ENCODE data around the gene MTHFD2. TPM values are rescaled to one million over a fixed set of nuclear protein-coding genes. Genes with fewer than 3 reads are reported as not detected.
"Not testable (repeated sequence)": the region's sequence is repeated elsewhere in the genome, so short reads cannot be mapped to it uniquely, and the experiment has no call there.

MTHFD2 gene
- total RNA-seq, 5 donors from 2014 or later (not counting 1 experiment from before 2014, with no cell fraction given): 26.3 to 59.3 (median 47.9) TPM

DNA sequence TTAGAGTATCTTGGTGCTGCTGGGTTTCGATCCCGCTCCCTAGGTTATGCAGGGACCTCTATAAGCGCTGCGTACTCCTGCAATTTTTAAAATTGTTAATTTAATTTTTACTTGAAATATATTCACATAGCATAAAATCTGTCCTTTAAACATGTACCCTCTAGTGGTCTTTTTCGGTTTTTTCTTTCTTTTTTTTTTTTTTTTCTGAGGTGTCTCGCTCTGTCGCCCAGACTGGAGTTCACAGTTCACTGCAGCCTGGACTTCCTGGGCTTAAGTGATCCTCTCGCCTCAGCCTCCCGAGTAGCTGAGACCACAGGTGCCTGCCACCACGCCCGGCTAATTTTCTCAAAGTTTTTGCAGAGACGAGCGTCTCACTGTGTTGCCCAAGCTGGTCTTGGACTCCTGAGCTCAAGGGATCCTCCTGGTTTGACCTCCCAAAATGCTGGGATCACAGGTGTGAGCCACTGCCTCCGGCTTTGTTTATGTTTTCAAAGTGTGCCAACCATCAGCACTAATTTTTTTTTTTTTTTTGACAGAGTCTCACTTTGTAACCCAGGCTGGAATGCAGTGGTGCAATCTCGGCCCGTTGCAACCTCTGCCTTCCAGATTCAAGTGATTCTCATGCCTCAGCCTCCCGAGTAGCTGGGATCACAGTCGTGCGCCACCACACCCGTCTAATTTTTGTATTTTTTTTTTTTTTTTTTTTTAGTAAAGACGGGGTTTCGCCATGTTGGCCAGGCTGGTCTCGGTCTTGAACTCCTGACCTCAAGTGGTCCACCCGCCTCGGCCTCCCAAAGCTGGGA, 19.2 kb upstream of the MTHFD2 start:
- no peaks in the 10 kb centered on the region for H3K27me3 ChIP-seq (replicated peaks in 1 of 2; ENCODE audit: control insufficient read depth in 2 of 2, extremely low read depth in 1 of 2, insufficient read depth in 2 of 2, low read length in 1 of 2)
- CTCF ChIA-PET: interaction anchor here (0.7 to 2.6 kb wide), 24 partner anchors 12 to 774 kb away, joined by 3 to 27 read pairs (median 5); partner anchors contain the start of genes MTHFD2 (in 1 of the 2), STAMBP (in 1 of the 2) and TPRKB (in 1 of the 2)
- H3K4me3 ChIP-seq (ENCODE audit: control insufficient read depth in 1 of 2, extremely low read depth in 1 of 2, low read length in 1 of 2): peak overlapping the region; percentile 76 to 89

GRCh38 chr2:74181739-74182138, 16.7 kb upstream of the MTHFD2 start:
- 37% methylated on average over 5 of the region's 7 CpGs for WGBS (ENCODE audit: insufficient coverage)
- Histone ChIP-seq H3K9me3 (no peaks in the 10 kb centered on the region), H3K4me1 (ENCODE audit: control insufficient read depth in 1 of 2, extremely low read depth in 1 of 2, insufficient read depth in 2 of 2, low read length in 2 of 2) (peaks cover 4 to 16% of the 10 kb centered on the region in 2 experiments), H3K27ac (ENCODE audit: low read length) (no peak overlapping the region), H3K36me3 (ENCODE audit: control insufficient read depth in 2 of 2, extremely low read depth in 1 of 2, insufficient read depth in 1 of 2, low read length in 1 of 2) (no peaks in the 10 kb centered on the region), H3K27me3 (replicated peaks in 1 of 2; ENCODE audit: control insufficient read depth in 2 of 2, extremely low read depth in 1 of 2, insufficient read depth in 2 of 2, low read length in 1 of 2) (no peaks in the 10 kb centered on the region), H3K4me3 (ENCODE audit: control insufficient read depth in 1 of 2, extremely low read depth in 1 of 2, low read length in 1 of 2) (no peak overlapping the region)
- no peaks in the 10 kb centered on the region for H3K9me3 Mint-ChIP-seq
- no peaks in the 10 kb centered on the region for H3K27me3 Mint-ChIP-seq
- H3K4me1 Mint-ChIP-seq: peaks cover 13 to 18% (median 17%) of the 10 kb centered on the region in 3 donors
- CTCF ChIA-PET: interaction anchor here in 1 of 2 donors (0.6 to 0.9 kb wide), 3 partner anchors 24 to 758 kb away, joined by 3 to 4 read pairs (median 3); no protein-coding TSS in a partner anchor
- peaks cover 2% of the 10 kb centered on the region for H3K36me3 Mint-ChIP-seq
- ATAC-seq (replicated peaks in 1 of 4): no peak
- no peak overlapping the region for H3K27ac Mint-ChIP-seq
- POLR2A ChIA-PET: interaction anchor here (0.5 to 0.6 kb wide), 3 partner anchors 10 to 292 kb away, joined by 3 to 4 read pairs (median 3); no protein-coding TSS in a partner anchor
- peak in 3 of 35 experiments; percentile 10 to 55 (median 21) for DNase-seq
- H3K4me3 Mint-ChIP-seq: no peak overlapping the region

More for the DNA sequence above, 19.2 kb upstream of the MTHFD2 start:
- peak in 2 of 4 experiments; percentile 7 to 39 for ATAC-seq (replicated peaks in 1 of 4)
- H3K27me3 Mint-ChIP-seq: no peaks in the 10 kb centered on the region
- H3K9me3 Mint-ChIP-seq: no peaks in the 10 kb centered on the region
- Histone ChIP-seq H3K36me3 (ENCODE audit: control insufficient read depth in 2 of 2, extremely low read depth in 1 of 2, insufficient read depth in 1 of 2, low read length in 1 of 2) (peaks cover 0 to 3% of the 10 kb centered on the region in 2 donors), H3K27ac (ENCODE audit: low read length) (peak overlapping the region; percentile 49), H3K4me1 (ENCODE audit: control insufficient read depth in 1 of 2, extremely low read depth in 1 of 2, insufficient read depth in 2 of 2, low read length in 2 of 2) (peaks cover 15 to 26% of the 10 kb centered on the region in 2 experiments), H3K9me3 (no peaks in the 10 kb centered on the region)
- H3K4me3 Mint-ChIP-seq: peak overlapping the region; percentile 85 to 89 (median 88)
- 32% methylated on average over 11 of the region's 25 CpGs for WGBS (ENCODE audit: insufficient coverage)
- DNase-seq: peak in 2 of 35 experiments; percentile 1 to 9
- POLR2A ChIA-PET: interaction anchor here (0.6 to 1.4 kb wide), 14 partner anchors 10 to 879 kb away, joined by 3 to 8 read pairs (median 4); partner anchors contain the start of gene STAMBP (in 2 of the 2)
- H3K4me1 Mint-ChIP-seq: peaks cover 32 to 42% (median 35%) of the 10 kb centered on the region in 3 donors
- H3K36me3 Mint-ChIP-seq: peaks cover 3% of the 10 kb centered on the region
- H3K27ac Mint-ChIP-seq: peak overlapping the region; percentile 87 to 95

DNA sequence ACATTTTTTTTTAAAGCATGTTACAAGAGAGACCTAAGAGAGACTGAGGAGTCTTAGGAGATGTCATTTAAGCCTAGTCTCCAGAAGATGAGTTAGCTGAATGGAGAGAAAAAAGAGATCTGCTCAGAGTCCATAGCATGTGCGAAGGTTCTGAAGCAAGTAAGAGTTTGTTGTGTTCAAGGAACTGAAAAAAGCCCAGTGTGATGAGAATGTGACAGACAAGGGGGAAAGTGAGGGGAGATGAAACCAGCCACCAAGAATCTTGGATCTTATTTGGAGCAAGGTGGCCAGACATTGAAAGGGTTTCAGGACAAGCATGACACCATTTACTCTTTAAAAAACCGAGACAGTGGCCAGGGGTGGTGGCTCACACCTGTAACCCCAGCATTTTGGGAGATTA, 14.5 kb upstream of the MTHFD2 start:
- peaks cover 6 to 12% (median 6%) of the 10 kb centered on the region in 3 donors for H3K4me1 Mint-ChIP-seq
- H3K4me3 Mint-ChIP-seq: no peak overlapping the region
- Histone ChIP-seq H3K9me3 (no peaks in the 10 kb centered on the region), H3K4me3 (ENCODE audit: control insufficient read depth in 1 of 2, extremely low read depth in 1 of 2, low read length in 1 of 2) (no peak overlapping the region), H3K36me3 (ENCODE audit: control insufficient read depth in 2 of 2, extremely low read depth in 1 of 2, insufficient read depth in 1 of 2, low read length in 1 of 2) (no peaks in the 10 kb centered on the region), H3K27me3 (replicated peaks in 1 of 2; ENCODE audit: control insufficient read depth in 2 of 2, extremely low read depth in 1 of 2, insufficient read depth in 2 of 2, low read length in 1 of 2) (no peaks in the 10 kb centered on the region), H3K27ac (ENCODE audit: low read length) (no peak overlapping the region), H3K4me1 (ENCODE audit: control insufficient read depth in 1 of 2, extremely low read depth in 1 of 2, insufficient read depth in 2 of 2, low read length in 2 of 2) (peaks cover 0 to 11% of the 10 kb centered on the region in 2 experiments)
- ChIA-PET CTCF (interaction anchor here in 1 of 2 donors (0.5 to 0.9 kb wide), 2 partner anchors 29 to 166 kb away, joined by 3 to 5 read pairs; no protein-coding TSS in a partner anchor), POLR2A (interaction anchor here in 1 of 2 donors (0.5 kb wide), 1 partner anchor 34 kb away, joined by 4 read pairs; no protein-coding TSS in a partner anchor)
- no peak overlapping the region for H3K27ac Mint-ChIP-seq
- no peak for ATAC-seq (replicated peaks in 1 of 4)
- H3K36me3 Mint-ChIP-seq: no peaks in the 10 kb centered on the region
- no peaks in the 10 kb centered on the region for H3K27me3 Mint-ChIP-seq
- no peak for DNase-seq
- 94% methylated on average over 2 of the region's 2 CpGs for WGBS (ENCODE audit: insufficient coverage)
- H3K9me3 Mint-ChIP-seq: no peaks in the 10 kb centered on the region

- Mint-ChIP-seq H3K27me3 (peaks cover 0 to 1% of the 10 kb centered on the region in 2 donors), H3K36me3 (no peaks in the 10 kb centered on the region), H3K9me3 (no peaks in the 10 kb centered on the region), H3K27ac (no peak overlapping the region), H3K4me3 (no peak overlapping the region), H3K4me1 (peaks cover 0 to 8% (median 3%) of the 10 kb centered on the region in 3 donors)
- Histone ChIP-seq H3K9me3 (no peaks in the 10 kb centered on the region), H3K4me1 (ENCODE audit: control insufficient read depth in 1 of 2, extremely low read depth in 1 of 2, insufficient read depth in 2 of 2, low read length in 2 of 2) (peaks cover 0 to 4% of the 10 kb centered on the region in 2 experiments), H3K27ac (ENCODE audit: low read length) (no peak overlapping the region), H3K27me3 (replicated peaks in 1 of 2; ENCODE audit: control insufficient read depth in 2 of 2, extremely low read depth in 1 of 2, insufficient read depth in 2 of 2, low read length in 1 of 2) (no peaks in the 10 kb centered on the region), H3K4me3 (ENCODE audit: control insufficient read depth in 1 of 2, extremely low read depth in 1 of 2, low read length in 1 of 2) (no peak overlapping the region), H3K36me3 (ENCODE audit: control insufficient read depth in 2 of 2, extremely low read depth in 1 of 2, insufficient read depth in 1 of 2, low read length in 1 of 2) (no peaks in the 10 kb centered on the region)
- ChIA-PET CTCF (no interaction called here), POLR2A (interaction anchor here in 1 of 2 donors (0.6 kb wide), 1 partner anchor 166 kb away, joined by 9 read pairs; no protein-coding TSS in a partner anchor)
- 54% methylated on average over 8 of the region's 9 CpGs for WGBS (ENCODE audit: insufficient coverage)
- ATAC-seq (replicated peaks in 1 of 4) (peak in 2 of 4 experiments; percentile 27 to 97), DNase-seq (peak in 20 of 35 experiments; percentile 13 to 72 (median 25))
Measured at GRCh38 chr2:74186038-74186437, 12.4 kb upstream of the MTHFD2 start.

GRCh38 chr2:74186706-74187105, 11.7 kb upstream of the MTHFD2 start:
- H3K4me1 Mint-ChIP-seq; H3K27ac Mint-ChIP-seq; H3K4me1 ChIP-seq (ENCODE audit: control insufficient read depth in 1 of 2, extremely low read depth in 1 of 2, insufficient read depth in 2 of 2, low read length in 2 of 2); H3K9me3 Mint-ChIP-seq; H3K36me3 Mint-ChIP-seq; H3K9me3 ChIP-seq; POLR2A ChIA-PET; H3K27me3 ChIP-seq (replicated peaks in 1 of 2; ENCODE audit: control insufficient read depth in 2 of 2, extremely low read depth in 1 of 2, insufficient read depth in 2 of 2, low read length in 1 of 2); H3K36me3 ChIP-seq (ENCODE audit: control insufficient read depth in 2 of 2, extremely low read depth in 1 of 2, insufficient read depth in 1 of 2, low read length in 1 of 2); H3K27me3 Mint-ChIP-seq; ATAC-seq (replicated peaks in 1 of 4); DNase-seq; H3K4me3 ChIP-seq (ENCODE audit: control insufficient read depth in 1 of 2, extremely low read depth in 1 of 2, low read length in 1 of 2); H3K4me3 Mint-ChIP-seq; H3K27ac ChIP-seq (ENCODE audit: low read length): not testable (repeated sequence)
- CTCF ChIA-PET: interaction anchor here in 1 of 2 donors (0.7 kb wide), 1 partner anchor 335 kb away, joined by 3 read pairs; no protein-coding TSS in a partner anchor
- no CpG with 5 or more reads among the region's 15 CpGs for WGBS (ENCODE audit: insufficient coverage)

DNA sequence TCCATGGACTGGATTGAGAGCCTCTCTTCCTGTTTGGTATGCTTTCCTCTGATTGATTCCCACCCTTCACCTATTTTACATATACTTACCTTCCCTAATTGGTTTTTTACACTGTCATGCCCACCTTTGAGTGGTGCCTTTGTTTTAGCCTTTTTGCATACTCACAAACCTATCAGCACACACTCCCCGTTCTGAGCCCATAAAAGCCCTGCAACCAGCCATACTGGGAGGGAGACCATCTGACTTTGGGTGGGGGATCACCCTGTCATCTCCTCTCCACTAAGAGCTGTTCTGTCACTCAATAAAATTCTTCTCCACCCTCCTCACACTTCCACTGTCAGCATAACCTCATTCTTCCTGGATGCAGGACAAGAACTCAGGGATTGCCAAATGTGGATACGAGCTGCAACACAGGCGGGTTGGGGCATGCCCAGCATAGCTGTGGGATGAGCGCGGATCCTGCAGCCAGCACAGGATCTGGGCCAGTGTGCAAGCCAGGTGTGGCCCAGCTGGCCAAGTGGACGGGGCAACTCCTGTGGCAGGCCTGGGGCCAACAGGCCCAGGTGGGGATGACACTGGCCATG, 10.3 kb upstream of the MTHFD2 start:
- Histone ChIP-seq H3K27me3 (replicated peaks in 1 of 2; ENCODE audit: control insufficient read depth in 2 of 2, extremely low read depth in 1 of 2, insufficient read depth in 2 of 2, low read length in 1 of 2) (no peaks in the 10 kb centered on the region), H3K4me1 (ENCODE audit: control insufficient read depth in 1 of 2, extremely low read depth in 1 of 2, insufficient read depth in 2 of 2, low read length in 2 of 2) (peaks cover 0 to 4% of the 10 kb centered on the region in 2 experiments), H3K36me3 (ENCODE audit: control insufficient read depth in 2 of 2, extremely low read depth in 1 of 2, insufficient read depth in 1 of 2, low read length in 1 of 2) (no peaks in the 10 kb centered on the region), H3K27ac (ENCODE audit: low read length) (no peak overlapping the region), H3K9me3 (no peaks in the 10 kb centered on the region), H3K4me3 (ENCODE audit: control insufficient read depth in 1 of 2, extremely low read depth in 1 of 2, low read length in 1 of 2) (no peak overlapping the region)
- Mint-ChIP-seq H3K4me1 (peaks cover 0 to 6% (median 3%) of the 10 kb centered on the region in 3 donors), H3K27me3 (peaks cover 0 to 1% of the 10 kb centered on the region in 2 donors), H3K27ac (no peak overlapping the region), H3K4me3 (no peak overlapping the region), H3K9me3 (no peaks in the 10 kb centered on the region), H3K36me3 (no peaks in the 10 kb centered on the region)
- ATAC-seq (replicated peaks in 1 of 4) (no peak), DNase-seq (no peak)
- ChIA-PET POLR2A (no interaction called here), CTCF (no interaction called here)
- WGBS (ENCODE audit: insufficient coverage): 95% methylated on average over 6 of the region's 6 CpGs
